GM12878 (cell line): ENCODE results near the gene SEBOX. TPM values are rescaled to one million over a fixed set of nuclear protein-coding genes. Genes with fewer than 3 reads are reported as not detected.

ENCODE experiments used
- ATAC-seq: fragments of 200-7000 bp; cut with Tn5 transposase; 3 replicates; pipeline ENCODE4 v1.9.1; 2020; ENCODE audit warnings: mild to moderate bottlenecking, moderate library complexity
- BruUV-seq: library from RNA; stranded (reverse); fragments of 400-500 nt; replicated peaks from 2 replicates; lab custom pipeline; 2021; lab: Mats Ljungman, UMichigan
- CTCF ChIA-PET: fragments of 300-600 bp; sonication (Branson Sonifier 250); formaldehyde crosslinking; extraction: SDS; loops from one replicate; lab custom pipeline; 2021; ENCODE audit warnings: inconsistent platforms; lab: Yijun Ruan, JAX
- POLR2A ChIA-PET: fragments of 350-600 bp; formaldehyde crosslinking; extraction: SDS; loops from one replicate; lab custom pipeline; 2021; ENCODE audit warnings: inconsistent platforms; lab: Charles Lee
- RAD21 ChIA-PET: fragments of 300-600 bp; sonication (Branson Sonifier 250); formaldehyde crosslinking; loops from one replicate; lab custom pipeline; 2023; ENCODE audit warnings: antibody characterized with exemption; ENCODE audit not compliant: unreplicated experiment; lab: Charles Lee
- SMC1A ChIA-PET: fragments of 300-600 bp; sonication (Branson Sonifier 250); formaldehyde crosslinking; loops from one replicate; lab custom pipeline; 2023; ENCODE audit not compliant: unreplicated experiment, uncharacterized antibody; lab: Charles Lee
- DNase-seq: peaks from one replicate; pipeline ENCODE4 v3.0.0-alpha.2; 2011; ENCODE audit warnings: low read depth, low spot score
- FAIRE-seq: peaks from 3 replicates; lab custom pipeline; 2011; peaks lifted over from hg19 to GRCh38; lab: Jason Lieb, UNC
- H2AFZ ChIP-seq: 2 replicates; pipeline ENCODE4 v1.6.0; 2011; ENCODE audit warnings: low read depth, low read length, control low read depth; ENCODE audit not compliant: control insufficient read depth
- H3K27ac ChIP-seq: 2 replicates; pipeline ENCODE4 v1.5.1; 2011; ENCODE audit warnings: control low read depth; ENCODE audit not compliant: control insufficient read depth, insufficient read depth
- H3K27me3 ChIP-seq, 2 experiments: replicated peaks in 1 of 2; 2 replicates each; pipeline versions ENCODE4 v1.6.0 to v1.6.1; 2011; ENCODE audit warnings: low read length in 1 of 2; ENCODE audit not compliant: control insufficient read depth in 2 of 2, insufficient read depth in 2 of 2
- H3K36me3 ChIP-seq, 2 experiments: 2 replicates each; pipeline ENCODE4 v1.5.1; 2011; ENCODE audit warnings: low read length in 1 of 2; ENCODE audit not compliant: control insufficient read depth in 2 of 2, insufficient read depth in 2 of 2
- H3K4me1 ChIP-seq: 2 replicates; pipeline ENCODE4 v1.6.1; 2011; ENCODE audit warnings: mild to moderate bottlenecking, low read length, moderate library complexity, mixed read lengths; ENCODE audit not compliant: control insufficient read depth, insufficient read depth
- H3K4me2 ChIP-seq: 2 replicates; pipeline ENCODE4 v1.6.0; 2011; ENCODE audit warnings: control low read depth; ENCODE audit not compliant: control insufficient read depth, insufficient read depth
- H3K4me3 ChIP-seq: fragments of 200-600 bp; sonication (generic); 2 replicates; pipeline ENCODE4 v1.5.1; 2016
- H3K79me2 ChIP-seq: 2 replicates; pipeline ENCODE4 v1.6.0; 2011; ENCODE audit warnings: low read length; ENCODE audit not compliant: control insufficient read depth, insufficient read depth
- H3K9ac ChIP-seq: 2 replicates; pipeline ENCODE4 v1.8.0; 2011; ENCODE audit warnings: low read length, control low read depth, mixed read lengths; ENCODE audit not compliant: control insufficient read depth, insufficient read depth
- H3K9me3 ChIP-seq: replicated peaks from 3 replicates; pipeline ENCODE4 v1.5.1; 2011; ENCODE audit warnings: mild to moderate bottlenecking, low read length; ENCODE audit not compliant: control insufficient read depth, insufficient read depth
- H4K20me1 ChIP-seq: 2 replicates; pipeline ENCODE4 v1.6.0; 2011; ENCODE audit not compliant: control insufficient read depth, insufficient read depth
- BMI1 ChIP-seq: fragments of 450-650 bp; IDR thresholded peaks from 2 replicates; pipeline ENCODE4 v1.6.1; 2016; ENCODE audit warnings: mild to moderate bottlenecking, moderate library complexity, borderline replicate concordance
- CHD1 ChIP-seq: IDR thresholded peaks from 2 replicates; pipeline ENCODE4 v1.6.1; 2012; ENCODE audit warnings: low read depth, low read length, improper control_type of control experiment
- CHD4 ChIP-seq: fragments of 200-600 bp; sonication (generic); IDR thresholded peaks from 2 replicates; pipeline ENCODE4 v1.6.1; 2016; ENCODE audit warnings: mild to moderate bottlenecking
- ETV6 ChIP-seq, 2 experiments: fragments of 450-650 bp in 1 of 2; IDR thresholded peaks in 1 of 2; conservative IDR thresholded peaks in 1 of 2; 2 replicates each; pipeline ENCODE4 v1.6.1; 2014; ENCODE audit warnings: antibody characterized with exemption in 1 of 2, borderline replicate concordance in 1 of 2, low read depth in 1 of 2, mild to moderate bottlenecking in 1 of 2, moderate library complexity in 1 of 2
- FOXM1 ChIP-seq: IDR thresholded peaks from 2 replicates; pipeline ENCODE4 v1.6.1; 2012; ENCODE audit warnings: low read depth, mild to moderate bottlenecking, inconsistent platforms, low read length, moderate library complexity
- GATAD2B ChIP-seq: fragments of 450-650 bp; conservative IDR thresholded peaks from 2 replicates; pipeline ENCODE4 v1.6.1; 2017; ENCODE audit warnings: low read depth, mild to moderate bottlenecking, moderate library complexity
- HSF1 ChIP-seq: fragments of 150-350 bp; IDR thresholded peaks from 2 replicates; pipeline ENCODE4 v1.6.1; 2014; ENCODE audit warnings: mild to moderate bottlenecking, low read depth, low read length
- JUNB ChIP-seq: IDR thresholded peaks from 2 replicates; pipeline ENCODE4 v1.6.1; 2016; ENCODE audit warnings: antibody characterized with exemption, mild to moderate bottlenecking
- NFYA ChIP-seq: IDR thresholded peaks from 2 replicates; pipeline ENCODE4 v1.6.1; 2011; ENCODE audit warnings: low read depth, mild to moderate bottlenecking, low read length, improper control_type of control experiment, borderline replicate concordance
- POU2F2 ChIP-seq: IDR thresholded peaks from 3 replicates; pipeline ENCODE4 v1.6.1; 2011; ENCODE audit warnings: low read depth, mild to moderate bottlenecking, low read length, borderline replicate concordance
- RAD51 ChIP-seq: fragments of 450-650 bp; IDR thresholded peaks from 2 replicates; pipeline ENCODE4 v1.6.1; 2016; ENCODE audit warnings: moderate library complexity, mild to moderate bottlenecking, inconsistent platforms
- SP1 ChIP-seq: IDR thresholded peaks from one replicate; pipeline ENCODE4 v1.6.1; 2011; ENCODE audit warnings: low read depth, low read length
- WRNIP1 ChIP-seq: IDR thresholded peaks from 2 replicates; pipeline ENCODE4 v1.6.1; 2011; ENCODE audit warnings: low read depth, low read length, improper control_type of control experiment, borderline replicate concordance
- YY1 ChIP-seq: IDR thresholded peaks from 2 replicates; pipeline ENCODE4 v1.6.1; 2011; ENCODE audit warnings: low read depth, mild to moderate bottlenecking, low read length
- ZBTB33 ChIP-seq: fragments of 450-650 bp; IDR thresholded peaks from 2 replicates; pipeline ENCODE4 v1.6.1; 2017; ENCODE audit warnings: mild to moderate bottlenecking
- ZNF384 ChIP-seq: IDR thresholded peaks from 2 replicates; pipeline ENCODE4 v1.6.1; 2012; ENCODE audit warnings: low read depth, mild to moderate bottlenecking, low read length, improper control_type of control experiment, borderline replicate concordance
- WGBS: methylation state at CpG from one replicate; pipeline ENCODE4 v1.1.6; 2016; ENCODE audit warnings: low lambda C conversion rate; ENCODE audit not compliant: insufficient replicate concordance, insufficient coverage; ENCODE audit errors: missing lambda C conversion rate; 5-methylcytosine and 5-hydroxymethylcytosine counted together
- in situ Hi-C: fragments of 300-500 bp; cut with MboI; formaldehyde crosslinking; loops from 9 replicates; pipeline ENCODE4 v1.14.3; 2018; ENCODE audit warnings: mixed read lengths
- intact Hi-C: fragments of 100-400 bp; cut with micrococcal nuclease; formaldehyde crosslinking; loops from one replicate; pipeline ENCODE4 v1.14.2; 2022; ENCODE audit not compliant: unreplicated experiment
- polyA plus RNA-seq, 11 experiments: library from polyadenylated mRNA; depleted of rRNA in 4 of 11; unstranded in 6 of 11; stranded (reverse) in 5 of 11; fragments of >200 nt; fragmentation: Nextera tagmentation in 4 of 11; fragmentation: Illumina TruSeq in 1 of 11; extraction: Ambion mirVana in 4 of 11; extraction: Trizol in 1 of 11; gene quantifications; 1 replicate in 1 of 11; 2 replicates in 10 of 11; pipeline versions ENCODE4 v1.2.1 to v1.2.3, GENCODE V29; 2011 to 2016; ENCODE audit warnings: inconsistent platforms in 2 of 11, missing spikeins in 2 of 11, low read depth in 1 of 11
- total RNA-seq, 4 experiments: library from RNA; depleted of rRNA in 3 of 4; stranded (reverse); fragments of >200 nt in 3 of 4; fragmentation: Illumina TruSeq in 1 of 4; extraction: Trizol in 1 of 4; gene quantifications; 2 replicates each; pipeline versions ENCODE4 v1.2.1 to v1.2.3, GENCODE V29; 2013 to 2021
- TF ChIP-seq, protein P1 (sequence below): IDR thresholded peaks from 2 replicates; pipeline ENCODE4 v1.6.1; 2011; ENCODE audit warnings: mild to moderate bottlenecking, low read depth, low read length, moderate library complexity; ENCODE audit not compliant: insufficient replicate concordance
- TF ChIP-seq, protein P2 (sequence below): fragments of 450-650 bp; IDR thresholded peaks from 2 replicates; pipeline ENCODE4 v1.6.1; 2016; ENCODE audit warnings: mild to moderate bottlenecking

The SEBOX gene
- total and polyA plus RNA-seq, 10 of the 15 experiments (the other 5 are each of a cell fraction or from before 2014, with no cell fraction given): not detected

DNA sequence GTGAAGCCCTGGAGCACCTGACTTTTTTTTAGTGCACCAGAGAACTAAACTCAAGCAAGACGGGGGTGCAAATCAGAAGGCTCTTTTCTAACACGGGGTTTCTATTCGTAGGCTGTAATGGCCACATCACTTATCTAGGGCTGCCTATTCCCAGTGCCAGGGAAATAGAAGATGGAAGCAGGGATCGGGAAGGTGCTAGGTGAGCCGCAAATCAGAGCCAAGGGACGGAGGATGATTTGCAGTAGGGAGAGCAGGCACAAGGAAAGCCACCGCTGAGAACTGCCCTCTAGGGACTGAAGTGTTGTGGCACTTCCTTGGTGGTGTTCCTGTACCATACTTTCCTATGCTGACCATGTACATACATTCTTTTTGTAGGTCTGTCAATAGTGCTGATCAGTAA, 48.8 kb upstream of the SEBOX start (continued):
- TF ChIP-seq, protein P1, sequence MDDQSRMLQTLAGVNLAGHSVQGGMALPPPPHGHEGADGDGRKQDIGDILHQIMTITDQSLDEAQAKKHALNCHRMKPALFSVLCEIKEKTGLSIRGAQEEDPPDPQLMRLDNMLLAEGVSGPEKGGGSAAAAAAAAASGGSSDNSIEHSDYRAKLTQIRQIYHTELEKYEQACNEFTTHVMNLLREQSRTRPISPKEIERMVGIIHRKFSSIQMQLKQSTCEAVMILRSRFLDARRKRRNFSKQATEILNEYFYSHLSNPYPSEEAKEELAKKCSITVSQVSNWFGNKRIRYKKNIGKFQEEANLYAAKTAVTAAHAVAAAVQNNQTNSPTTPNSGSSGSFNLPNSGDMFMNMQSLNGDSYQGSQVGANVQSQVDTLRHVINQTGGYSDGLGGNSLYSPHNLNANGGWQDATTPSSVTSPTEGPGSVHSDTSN: no peak

- Histone ChIP-seq H3K4me1 (no peaks in the 10 kb centered on the region), H2AFZ (no peak overlapping the region), H3K4me2 (no peak overlapping the region), H4K20me1 (no peaks in the 10 kb centered on the region), H3K9me3 (no peaks in the 10 kb centered on the region), H3K4me3 (no peak overlapping the region), H3K27ac (no peak overlapping the region), H3K36me3 (no peaks in the 10 kb centered on the region), H3K79me2 (no peaks in the 10 kb centered on the region), H3K9ac (no peak overlapping the region), H3K27me3 (no peaks in the 10 kb centered on the region)
- intact Hi-C loops: no loop called here
- in situ Hi-C loops: no loop called here
- FAIRE-seq (no peak), ATAC-seq (no peak; the same call in 1 of the 3 replicates), DNase-seq (no peak)
- RAD21 ChIA-PET: no interaction called here
- SMC1A ChIA-PET: no interaction called here
- CTCF ChIA-PET: no interaction called here
- no TSS peak for BruUV-seq
- POLR2A ChIA-PET: no interaction called here
- WGBS: 18% methylated on average over 3 of the region's 3 CpGs
- TF ChIP-seq BMI1 (no peak), HSF1 (no peak), CHD1 (no peak), ZBTB33 (no peak), YY1 (no peak), NFYA (no peak), CHD4 (no peak), GATAD2B (no peak), ETV6 (conservative IDR thresholded peaks at IDR 0.05 in 1 of 2, IDR thresholded peaks at IDR 0.05 in 1 of 2; ENCODE audit: borderline replicate concordance in 1 of 2, low read depth in 1 of 2) (no peak), WRNIP1 (no peak), JUNB (no peak), ZNF384 (no peak), RAD51 (no peak), SP1 (no peak), POU2F2 (no peak), FOXM1 (no peak)
- TF ChIP-seq, protein P2, sequence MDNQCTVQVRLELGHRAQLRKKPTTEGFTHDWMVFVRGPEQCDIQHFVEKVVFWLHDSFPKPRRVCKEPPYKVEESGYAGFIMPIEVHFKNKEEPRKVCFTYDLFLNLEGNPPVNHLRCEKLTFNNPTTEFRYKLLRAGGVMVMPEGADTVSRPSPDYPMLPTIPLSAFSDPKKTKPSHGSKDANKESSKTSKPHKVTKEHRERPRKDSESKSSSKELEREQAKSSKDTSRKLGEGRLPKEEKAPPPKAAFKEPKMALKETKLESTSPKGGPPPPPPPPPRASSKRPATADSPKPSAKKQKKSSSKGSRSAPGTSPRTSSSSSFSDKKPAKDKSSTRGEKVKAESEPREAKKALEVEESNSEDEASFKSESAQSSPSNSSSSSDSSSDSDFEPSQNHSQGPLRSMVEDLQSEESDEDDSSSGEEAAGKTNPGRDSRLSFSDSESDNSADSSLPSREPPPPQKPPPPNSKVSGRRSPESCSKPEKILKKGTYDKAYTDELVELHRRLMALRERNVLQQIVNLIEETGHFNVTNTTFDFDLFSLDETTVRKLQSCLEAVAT: no peak
Measured at GRCh38 chr17:28412099-28412498, 47.1 kb upstream of the SEBOX start.
